Progenitor cell of endocrine pancreas (in vitro differentiated cells): ENCODE results near the gene DNAJC27. TPM values are rescaled to one million over a fixed set of nuclear protein-coding genes. Genes with fewer than 3 reads are reported as not detected.

Experiments used
- DNase-seq: peaks from one replicate; pipeline ENCODE4 v3.0.0; 2021; ENCODE audit warnings: low spot score; ENCODE audit not compliant: unreplicated experiment
- H3K27ac Mint-ChIP-seq: 2 replicates; pipeline ENCODE4 v1.8.0; 2021; ENCODE audit warnings: mild to moderate bottlenecking, moderate library complexity, mixed read lengths
- H3K27me3 Mint-ChIP-seq: 2 replicates; pipeline ENCODE4 v1.8.0; 2021; ENCODE audit warnings: mixed read lengths
- H3K36me3 Mint-ChIP-seq: 2 replicates; pipeline ENCODE4 v1.8.0; 2022; ENCODE audit warnings: mixed read lengths; ENCODE audit not compliant: insufficient read depth
- H3K4me1 Mint-ChIP-seq: 2 replicates; pipeline ENCODE4 v1.8.0; 2021; ENCODE audit warnings: low read depth, mixed read lengths
- H3K4me3 Mint-ChIP-seq: 2 replicates; pipeline ENCODE4 v1.8.0; 2021; ENCODE audit warnings: low read depth, mild to moderate bottlenecking, moderate library complexity, mixed read lengths
- H3K9me3 Mint-ChIP-seq: 2 replicates; pipeline ENCODE4 v1.8.0; 2021; ENCODE audit warnings: low read depth, mixed read lengths
- CTCF ChIP-seq: fragments of 200-600 bp; sonication (generic); IDR thresholded peaks from one replicate; pipeline ENCODE4 v1.5.0; 2021; ENCODE audit warnings: antibody characterized with exemption, mild to moderate bottlenecking; ENCODE audit not compliant: unreplicated experiment
- total RNA-seq: library from RNA; stranded (reverse); gene quantifications from 2 replicates; pipeline ENCODE4 v1.2.1, GENCODE V29; 2021

Gene DNAJC27
- total RNA-seq, 1 donor from 2014 or later: 11.3 TPM

DNA sequence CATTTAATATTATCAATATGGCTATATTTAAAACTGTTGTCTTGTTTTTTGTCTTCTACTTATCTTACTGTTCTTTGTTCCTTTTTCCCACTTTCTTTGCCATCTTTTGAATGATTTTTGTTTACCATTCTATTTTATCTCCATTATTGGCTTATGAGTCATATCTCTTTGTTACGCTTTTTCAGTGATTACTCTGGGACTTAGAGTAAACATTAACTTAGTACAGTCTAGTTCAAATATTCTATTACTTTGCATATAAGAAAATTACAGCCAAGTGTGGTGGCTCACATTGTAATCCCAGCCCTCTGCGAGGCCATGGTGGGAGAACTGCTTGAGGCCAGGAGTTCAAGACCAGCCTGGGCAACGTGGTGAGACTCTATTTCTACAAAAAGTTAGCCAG is 77.8 kb downstream of the DNAJC27 start:
- DNase-seq: no peak
- H3K27me3 Mint-ChIP-seq: no peaks in the 10 kb centered on the region
- H3K27ac Mint-ChIP-seq: no peak overlapping the region
- peaks cover 25% of the 10 kb centered on the region for H3K36me3 Mint-ChIP-seq
- no peaks in the 10 kb centered on the region for H3K4me1 Mint-ChIP-seq
- H3K4me3 Mint-ChIP-seq: no peak overlapping the region
- peaks cover 35% of the 10 kb centered on the region for H3K9me3 Mint-ChIP-seq
- TF ChIP-seq CTCF: no peak

Other genes with a start within 250 kb of the DNAJC27 start
- gene PTRHD1, start 178.6 kb downstream of the DNAJC27 start, total RNA-seq: 21.3 and 26.2 TPM in 2 replicates
- 28.8 and 30.6 TPM in 2 replicates for gene CENPO, start 178.5 kb downstream of the DNAJC27 start, total RNA-seq
- gene ADCY3, start 51.7 kb downstream of the DNAJC27 start, total RNA-seq: 22.6 and 24.6 TPM in 2 replicates
- gene EFR3B, start 70.1 kb upstream of the DNAJC27 start, total RNA-seq: 22.1 and 23.3 TPM in 2 replicates
- gene POMC, start 196.6 kb upstream of the DNAJC27 start, total RNA-seq: 5.4 and 6.5 TPM in 2 replicates